ENCODE measurements around the gene ZMYND8.
"Not testable (repeated sequence)": the region's sequence is repeated elsewhere in the genome, so short reads cannot be mapped to it uniquely, and the experiment has no call there.

ZMYND8 gene

DNA sequence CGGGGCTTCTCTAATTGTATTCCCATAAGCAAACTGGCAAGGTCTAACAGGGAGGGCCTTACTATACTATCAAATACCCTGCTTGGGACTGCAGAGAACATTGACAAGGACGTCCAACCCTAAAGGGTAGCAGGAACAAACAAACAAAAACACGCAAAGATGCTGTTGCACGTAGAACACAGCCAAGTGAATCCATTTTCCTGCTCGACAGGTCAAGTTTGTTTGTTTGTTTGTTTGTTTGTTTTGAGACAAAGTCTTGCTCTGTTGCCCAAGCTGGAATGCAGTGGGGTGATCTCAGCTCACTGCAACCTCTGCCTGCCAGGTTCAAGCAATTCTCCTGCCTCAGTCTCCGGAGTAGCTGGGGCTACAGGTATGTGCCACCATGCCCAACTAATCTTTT is 91.3 kb downstream of the ZMYND8 start:
- DNase-seq (ENCODE audit: low read depth): no peak

DNA sequence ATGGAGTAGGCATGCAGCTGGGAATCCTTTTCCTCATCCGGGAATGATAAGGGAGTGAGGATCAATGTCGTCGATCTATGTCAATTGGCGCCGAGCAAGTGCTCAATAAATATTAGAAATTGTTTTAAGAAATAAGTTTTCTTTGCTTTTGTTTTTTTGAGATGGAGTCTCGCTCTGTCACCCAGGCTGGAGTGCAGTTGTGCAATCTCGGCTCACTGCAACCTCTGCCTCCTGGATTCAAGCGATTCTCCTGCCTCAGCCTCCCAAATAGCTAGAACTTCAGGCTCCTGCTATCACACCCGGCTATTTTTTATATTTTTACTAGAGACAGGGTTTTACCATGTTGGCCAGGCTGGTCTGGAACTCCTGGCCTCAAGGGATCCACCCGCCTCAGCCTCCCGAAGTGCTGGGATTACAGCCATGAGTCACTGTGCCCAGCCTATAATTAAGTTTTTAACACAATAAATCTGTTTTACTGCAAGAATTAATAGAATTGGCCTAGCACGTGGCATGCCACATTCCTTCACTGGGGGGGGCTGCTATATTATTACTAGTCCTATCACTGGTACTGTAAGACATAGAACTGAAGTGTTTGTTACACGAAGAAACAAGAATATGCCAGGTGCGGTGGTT is 92.2 kb downstream of the ZMYND8 start:
- DNase-seq (ENCODE audit: low read depth): not testable (repeated sequence)

GRCh38 chr20:47263465-47264084 is 92.9 kb downstream of the ZMYND8 start:
- no peak for DNase-seq (ENCODE audit: low read depth)

- DNase-seq (ENCODE audit: low read depth): no peak
These were observed 93.4 kb downstream of the ZMYND8 start for GRCh38 chr20:47263080-47263464.

- no peak for DNase-seq (ENCODE audit: low read depth)
These were observed 94.0 kb downstream of the ZMYND8 start for GRCh38 chr20:47262365-47263013.

DNA sequence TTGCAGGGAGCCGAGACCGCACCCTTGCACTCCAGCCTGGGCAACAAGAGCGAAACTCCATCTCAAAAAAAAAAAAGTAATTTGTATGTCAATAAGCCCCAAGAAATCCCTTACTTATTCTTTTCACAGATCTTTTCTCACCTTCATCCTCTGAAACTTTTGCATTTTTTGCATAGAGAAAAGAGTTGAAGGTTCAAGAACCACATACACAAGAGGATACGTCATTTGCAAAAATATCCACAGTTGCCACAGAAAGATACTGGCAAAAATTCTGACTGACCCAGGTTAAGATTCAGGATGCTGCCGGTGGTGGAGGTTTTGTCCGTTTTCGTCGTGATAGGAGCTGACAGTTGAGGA is 94.5 kb downstream of the ZMYND8 start:
- no peak for DNase-seq (ENCODE audit: low read depth)

GRCh38 chr20:47261161-47261774 is 95.2 kb downstream of the ZMYND8 start:
- not testable (repeated sequence) for DNase-seq (ENCODE audit: low read depth)

DNA sequence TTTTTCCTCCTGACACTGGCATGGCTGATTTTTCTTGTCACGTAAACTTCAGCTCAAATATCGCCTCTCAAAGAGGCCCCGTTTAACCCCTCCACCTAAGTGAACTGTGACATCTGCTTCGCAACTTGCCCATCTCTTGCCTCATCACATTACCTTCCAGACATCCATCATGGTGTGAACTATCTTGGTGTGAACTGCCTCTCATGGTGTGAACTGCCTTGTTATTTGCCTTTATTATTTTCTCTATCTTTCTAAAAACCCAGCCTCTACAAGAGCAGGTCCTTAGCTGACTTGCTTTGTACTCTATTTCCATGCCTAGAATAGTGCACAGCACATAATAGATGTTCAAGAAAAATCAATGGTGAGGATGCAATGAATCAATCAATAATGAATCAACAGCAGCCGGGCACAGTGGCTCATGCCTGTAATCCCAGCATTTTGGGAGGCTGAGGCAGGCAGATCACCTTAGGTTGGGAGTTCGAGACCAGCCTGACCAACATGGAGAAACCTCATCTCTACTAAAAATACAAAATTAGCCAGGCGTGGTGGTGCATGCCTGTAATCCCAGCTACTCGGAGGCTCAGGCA is 95.9 kb downstream of the ZMYND8 start:
- DNase-seq (ENCODE audit: low read depth): not testable (repeated sequence)

GRCh38 chr20:47258745-47259695 is 97.5 kb downstream of the ZMYND8 start:
- no peak for DNase-seq (ENCODE audit: low read depth)

- DNase-seq (ENCODE audit: low read depth): no peak
These were observed 98.7 kb downstream of the ZMYND8 start for GRCh38 chr20:47257771-47258170.

DNA sequence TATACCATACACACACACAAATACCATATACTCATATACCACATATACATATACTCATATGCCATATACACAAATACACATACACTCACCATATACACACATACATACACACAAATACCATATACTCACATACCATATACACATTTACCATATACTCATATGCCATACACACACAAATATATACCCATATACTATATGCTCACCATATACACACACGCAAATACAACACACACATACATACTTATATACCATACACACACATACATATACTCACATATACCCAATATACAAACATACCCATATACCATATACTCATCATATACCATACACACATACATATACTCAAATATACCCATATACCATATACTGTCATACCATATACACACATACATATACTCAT is 99.2 kb downstream of the ZMYND8 start:
- no peak for DNase-seq (ENCODE audit: low read depth)

DNA sequence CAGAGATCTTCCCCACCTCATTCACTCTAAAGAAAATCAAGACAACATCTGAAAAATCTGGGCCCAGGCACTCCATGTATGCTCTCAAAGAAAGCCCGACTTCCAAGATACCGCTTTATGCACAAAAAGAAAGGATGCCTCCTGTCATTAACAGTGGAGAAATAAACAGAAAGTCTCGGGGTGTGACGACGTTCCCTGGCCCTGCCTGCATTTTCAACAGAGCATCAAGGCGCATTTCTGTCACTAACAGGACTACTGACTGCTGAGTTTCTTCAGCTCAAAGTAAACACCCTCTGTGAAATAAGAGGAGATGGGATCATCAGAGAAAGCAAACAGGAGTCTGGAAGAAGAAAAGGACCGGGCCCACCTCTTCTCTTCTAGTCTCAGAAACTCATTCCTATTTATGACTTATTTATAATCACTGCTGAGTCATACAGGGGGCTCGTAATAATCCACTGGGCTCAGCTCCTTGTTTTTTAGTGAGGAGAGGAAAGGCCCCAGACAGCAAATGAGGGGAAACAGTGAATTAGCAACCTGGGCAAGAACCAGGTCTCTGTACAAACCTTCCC is 99.7 kb downstream of the ZMYND8 start:
- DNase-seq (ENCODE audit: low read depth): no peak

DNA sequence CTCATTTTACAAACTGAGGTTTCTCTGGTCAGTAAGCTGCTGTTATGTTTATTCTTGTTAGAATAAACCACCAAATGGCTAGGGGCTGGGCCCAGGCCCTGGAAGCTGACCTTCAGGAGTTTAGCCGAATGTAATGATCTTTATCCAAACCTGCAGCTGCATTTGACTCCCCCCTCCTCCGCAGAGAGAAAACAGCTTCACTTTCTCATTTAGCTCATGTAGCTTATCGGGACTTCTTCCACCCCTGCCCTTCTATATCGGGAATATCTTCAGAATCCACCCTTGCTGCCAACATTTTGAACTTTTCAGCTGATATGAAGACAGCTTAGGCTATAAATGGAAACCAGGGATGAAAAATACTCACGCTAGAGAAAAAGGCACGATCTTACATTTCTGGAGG is 102.6 kb downstream of the ZMYND8 start:
- DNase-seq (ENCODE audit: low read depth): no peak

GRCh38 chr20:47252879-47253307 is 103.6 kb downstream of the ZMYND8 start:
- DNase-seq (ENCODE audit: low read depth): no peak

DNA sequence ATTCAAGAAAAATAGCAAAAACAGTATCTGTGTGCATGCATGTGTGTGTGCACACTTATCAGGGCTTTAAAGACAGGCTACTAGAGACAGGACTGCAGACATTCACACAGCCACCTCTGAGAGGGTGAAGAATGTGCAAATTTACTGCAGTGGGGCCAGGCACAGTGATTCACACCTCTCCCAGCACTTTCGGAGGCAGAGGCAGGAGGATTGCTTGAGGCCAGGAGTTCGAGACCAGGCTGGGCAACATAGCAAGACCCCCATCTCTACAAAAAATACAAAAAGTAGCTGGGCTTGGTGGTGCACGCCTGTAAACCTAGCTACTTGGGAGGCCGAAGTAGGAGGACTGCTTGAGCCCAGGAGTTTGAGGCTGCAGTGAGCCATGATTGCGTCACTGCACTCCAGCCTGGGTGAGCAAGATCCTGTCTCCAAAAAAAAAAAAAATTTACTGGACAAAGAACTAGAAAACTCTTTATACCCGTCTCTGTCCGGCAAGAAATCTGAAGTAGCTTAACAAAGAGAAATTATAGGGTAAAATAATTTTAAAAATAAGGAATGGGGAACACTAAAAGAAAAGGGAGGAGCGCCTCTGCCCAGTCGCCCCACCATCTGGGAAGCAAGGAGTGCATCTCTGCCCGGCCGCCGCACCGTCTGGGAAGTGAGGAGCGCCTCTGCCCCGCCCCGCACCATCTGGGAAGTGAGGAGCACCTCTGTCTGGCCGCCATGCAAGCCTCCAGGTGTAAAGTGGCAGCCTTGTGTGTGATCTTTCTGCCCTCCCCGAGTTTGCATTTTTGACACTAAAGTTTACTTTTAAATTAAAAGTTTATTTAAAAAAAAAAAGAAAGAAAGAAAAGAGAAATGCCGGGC is 105.1 kb downstream of the ZMYND8 start:
- DNase-seq (ENCODE audit: low read depth): no peak

DNA sequence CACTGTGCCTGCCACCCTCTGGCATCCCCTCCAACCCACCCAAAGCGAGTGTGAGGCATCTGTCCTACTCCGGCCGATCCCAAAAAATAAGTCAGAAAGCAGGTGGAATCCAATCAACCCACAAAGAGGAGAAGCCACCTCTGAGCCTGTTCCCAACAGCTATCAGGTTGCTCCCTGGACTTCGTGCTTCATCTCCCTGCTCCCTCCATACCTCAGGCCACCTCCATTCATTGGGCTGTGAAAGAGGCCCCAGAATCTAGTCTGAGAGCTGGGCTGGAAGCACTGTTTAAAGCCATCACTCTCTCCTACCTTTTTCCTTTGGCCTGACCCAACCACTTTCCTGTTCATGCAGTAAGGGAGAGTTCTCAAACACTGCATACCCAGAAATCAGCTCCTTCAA is 106.1 kb downstream of the ZMYND8 start:
- DNase-seq (ENCODE audit: low read depth): no peak

DNA sequence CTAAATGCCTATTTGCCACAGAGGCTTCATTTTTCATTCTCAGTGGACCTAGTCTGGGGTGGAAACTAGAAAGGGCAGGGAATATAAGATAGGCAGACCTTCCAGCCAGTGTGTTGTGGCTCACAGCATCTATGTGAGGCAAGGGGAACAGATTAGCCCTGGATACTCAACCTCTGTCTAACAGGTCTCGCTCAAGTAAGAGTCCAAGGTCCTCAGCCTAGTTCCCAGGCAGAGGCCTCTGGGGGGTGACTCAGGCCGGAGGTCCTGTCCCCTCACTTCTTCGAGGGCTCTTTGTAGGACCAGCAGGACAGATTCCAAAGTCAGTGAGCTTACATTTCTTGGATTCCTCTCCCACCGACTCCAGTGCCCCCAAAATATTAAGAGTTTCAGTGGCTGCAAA is 106.6 kb downstream of the ZMYND8 start:
- DNase-seq (ENCODE audit: low read depth): no peak

DNA sequence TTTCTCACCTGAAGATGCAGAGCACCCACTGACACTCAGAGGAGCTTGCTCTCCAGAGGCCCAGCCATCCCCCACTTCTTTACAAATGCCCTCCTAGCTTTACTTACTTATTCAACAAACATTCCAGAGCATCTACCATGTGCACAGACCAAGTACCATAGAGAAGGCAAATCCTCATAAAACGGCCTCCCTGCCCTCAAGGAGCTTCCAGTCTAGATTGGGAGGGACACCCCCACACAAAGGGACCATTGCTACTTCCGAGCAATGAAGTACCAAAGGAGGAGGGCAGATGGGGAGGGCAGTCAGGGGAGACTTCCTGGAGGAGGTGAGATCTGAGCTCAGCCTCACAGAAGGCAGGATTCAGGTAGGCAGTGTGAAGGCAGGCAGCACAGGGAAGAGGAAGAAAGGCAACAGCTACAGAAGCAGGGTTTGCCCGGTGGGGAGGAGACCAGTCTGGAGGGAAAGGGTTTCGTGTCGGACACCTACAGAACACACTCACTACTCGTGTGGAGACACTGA is 108.0 kb downstream of the ZMYND8 start:
- DNase-seq (ENCODE audit: low read depth): no peak

- no peak for DNase-seq (ENCODE audit: low read depth)
These were observed 108.5 kb downstream of the ZMYND8 start for GRCh38 chr20:47247972-47248371.
